ACHN (cell line): ENCODE results near the gene GOLGA6B.
A peak's percentile ranks its signal among the peaks of the same experiment; 100 is the strongest.
"Not testable (repeated sequence)": the region's sequence is repeated elsewhere in the genome, so short reads cannot be mapped to it uniquely, and the experiment has no call there.

Source experiments
- DNase-seq: peaks from one replicate; pipeline ENCODE4 v3.0.0-alpha.2; 2015
- in situ Hi-C: cut with HindIII; loops from 2 replicates; pipeline ENCODE4 v1.10.0; 2017; ENCODE audit warnings: low sequenced_read_pairs, low pct_ligation_motif_present, low pct_unique_long_range_greater_than_20kb

The GOLGA6B gene, protein sequence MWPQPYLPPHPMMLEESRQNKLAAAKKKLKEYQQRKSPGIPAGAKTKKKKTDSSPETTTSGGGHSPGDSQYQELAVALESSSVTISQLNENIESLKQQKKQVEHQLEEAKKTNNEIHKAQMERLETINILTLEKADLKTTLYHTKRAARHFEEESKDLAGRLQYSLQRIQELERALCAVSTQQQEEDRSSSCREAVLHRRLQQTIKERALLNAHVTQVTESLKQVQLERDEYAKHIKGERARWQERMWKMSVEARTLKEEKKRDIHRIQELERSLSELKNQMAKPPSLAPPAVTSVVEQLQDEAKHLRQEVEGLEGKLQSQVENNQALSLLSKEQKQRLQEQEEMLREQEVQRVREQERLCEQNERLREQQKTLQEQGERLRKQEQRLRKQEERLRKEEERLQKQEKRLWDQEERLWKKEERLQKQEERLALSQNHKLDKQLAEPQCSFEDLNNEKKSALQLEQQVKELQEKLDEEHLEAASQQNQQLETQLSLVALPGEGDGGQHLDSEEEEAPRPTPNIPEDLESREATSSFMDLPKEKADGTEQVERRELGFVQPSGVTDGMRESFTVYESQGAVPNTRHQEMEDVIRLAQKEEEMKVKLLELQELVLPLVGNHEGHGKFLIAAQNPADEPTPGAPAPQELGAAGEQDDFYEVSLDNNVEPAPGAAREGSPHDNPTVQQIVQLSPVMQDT

GRCh38 chr15:72654397-72654796, at the start of gene GOLGA6B:
GOLGA6B (plus strand) TSS chr15:72654697; CDS start chr15:72654738, 41 bp downstream.
- DNase-seq, in situ Hi-C loops: not testable (repeated sequence)

DNA sequence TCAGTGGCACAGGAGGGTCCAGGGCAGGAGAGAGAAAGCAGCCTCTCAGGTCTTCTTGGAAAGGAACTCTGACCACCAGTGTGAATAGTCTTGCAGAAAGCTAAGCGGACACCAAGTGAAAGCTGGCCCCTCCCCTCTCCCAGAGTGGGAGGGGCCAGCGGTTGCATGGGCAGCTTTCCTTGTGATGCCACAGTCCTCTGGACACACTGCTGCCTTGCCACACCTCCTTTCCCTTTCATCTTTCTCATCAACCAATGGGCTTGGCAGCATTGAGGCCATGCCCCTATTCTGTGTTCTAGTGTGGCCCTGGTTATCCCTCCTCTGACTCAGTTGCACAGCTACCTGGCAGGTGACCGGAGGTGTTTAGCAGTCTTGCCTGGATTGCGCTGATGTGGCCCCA, 49.7 kb upstream of the GOLGA6B start:
- DNase-seq = no peak
- in situ Hi-C loops = no loop called here

GRCh38 chr15:72608084-72608483, 46.4 kb upstream of the GOLGA6B start:
- in situ Hi-C loops, DNase-seq: not testable (repeated sequence)

GRCh38 chr15:72609862-72610261, 44.6 kb upstream of the GOLGA6B start:
- in situ Hi-C loops = no loop called here
- no peak for DNase-seq

GRCh38 chr15:72612324-72612723, 42.2 kb upstream of the GOLGA6B start:
- in situ Hi-C loops, DNase-seq: not testable (repeated sequence)

DNA sequence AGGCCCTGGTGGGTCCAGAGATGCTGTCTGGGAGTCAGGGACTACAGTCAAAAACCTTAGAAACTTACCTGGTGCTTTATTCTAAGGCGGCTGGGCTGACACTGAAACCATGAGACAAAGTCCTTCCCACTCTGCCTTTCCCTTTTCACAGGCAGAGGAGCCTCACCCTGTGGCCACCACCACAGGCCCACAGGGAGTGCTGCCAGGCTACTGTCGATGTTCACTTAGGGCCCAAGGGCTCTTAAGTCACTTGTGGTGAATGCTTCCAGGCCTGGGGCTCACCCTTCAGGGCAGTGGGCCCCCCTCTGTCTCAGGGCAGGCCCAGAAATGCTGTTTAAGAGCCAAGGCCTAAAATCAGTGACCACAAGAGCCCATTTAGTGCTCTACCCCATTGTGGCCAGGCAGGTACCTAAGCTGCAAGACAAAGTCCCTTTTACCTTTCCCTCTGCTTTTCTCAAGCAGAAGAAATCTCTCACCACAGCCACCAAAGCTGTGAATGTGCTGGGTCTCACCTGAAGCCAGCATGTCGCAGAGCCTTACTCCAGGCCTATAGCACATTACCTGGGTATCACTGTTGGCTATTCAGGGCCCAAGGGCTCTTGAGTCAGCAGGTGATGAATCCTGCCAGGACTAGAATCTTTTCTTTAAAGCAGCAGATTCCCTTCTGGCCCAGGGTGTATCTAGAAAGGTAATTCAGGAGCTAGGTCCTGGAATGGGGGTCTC, 39.5 kb upstream of the GOLGA6B start:
- DNase-seq = no peak
- in situ Hi-C loops = no loop called here

DNA sequence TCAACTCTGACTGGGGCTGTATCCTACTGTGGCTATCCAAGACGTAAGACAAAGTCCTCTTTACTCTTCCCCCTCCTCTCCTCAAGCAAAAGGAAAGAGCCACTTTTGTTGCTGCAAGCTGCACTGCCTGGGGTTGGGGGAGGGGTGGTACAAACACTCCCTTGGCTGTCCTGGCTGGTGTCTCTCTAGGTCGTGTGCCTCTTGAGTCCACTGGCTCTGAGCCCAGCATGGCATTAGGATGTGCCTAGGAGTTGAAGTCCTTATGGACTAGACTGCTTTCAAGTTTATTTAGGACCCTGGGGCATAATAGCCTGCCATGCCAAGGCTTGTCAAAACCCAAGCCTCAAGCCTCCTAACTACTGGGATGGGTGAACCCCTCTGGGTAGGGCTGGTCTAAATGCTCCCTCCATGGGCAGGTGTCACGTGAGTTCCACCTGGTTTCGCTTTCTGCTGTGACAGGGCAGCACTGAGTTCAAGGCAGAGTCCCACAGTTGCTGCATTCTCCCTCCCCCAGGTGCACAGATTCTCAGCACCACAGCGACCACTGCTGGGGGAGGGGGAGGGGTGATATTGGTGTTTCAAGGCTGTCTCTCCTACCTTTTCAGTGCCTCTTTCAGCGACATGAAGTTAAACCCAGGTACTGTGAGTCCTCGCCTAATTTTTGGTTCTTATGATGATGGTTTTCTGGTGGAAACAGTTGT, 38.8 kb upstream of the GOLGA6B start:
- in situ Hi-C loops, DNase-seq: not testable (repeated sequence)

DNA sequence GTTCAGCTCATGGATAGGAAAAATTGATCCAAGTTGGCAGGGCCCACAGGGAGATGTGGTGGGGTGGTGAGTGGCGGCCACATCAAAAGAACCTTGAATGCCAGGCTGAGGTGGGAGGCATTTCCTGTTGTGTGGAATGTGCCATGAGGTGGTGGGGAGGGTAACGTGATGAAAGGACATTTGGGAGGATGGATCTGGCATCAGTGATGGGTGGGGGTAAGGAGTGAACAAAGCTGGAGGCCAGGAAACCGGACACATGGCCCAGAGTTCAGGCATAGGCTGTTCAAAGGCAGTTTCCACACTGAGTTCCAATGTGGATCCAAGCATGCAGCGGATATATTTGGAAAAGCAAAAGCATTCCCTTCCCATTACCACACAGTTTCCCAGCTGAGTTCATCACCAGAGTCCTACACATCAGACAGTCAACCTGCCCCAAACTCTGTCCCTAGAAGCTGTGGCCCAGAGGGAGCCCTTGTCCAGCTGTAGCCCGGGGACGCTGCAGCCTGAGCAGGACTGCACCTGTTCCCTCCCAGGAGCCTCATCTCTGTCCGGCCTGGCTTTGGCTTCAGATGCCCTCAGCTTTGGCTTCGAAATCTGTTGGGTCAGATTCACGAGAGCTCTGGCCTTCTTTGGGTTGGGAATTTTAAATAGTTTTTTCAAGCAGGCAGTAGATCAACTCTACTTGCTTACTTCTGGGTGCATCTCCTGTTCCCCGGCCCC, 37.8 kb upstream of the GOLGA6B start:
- in situ Hi-C loops = no loop called here

DNA sequence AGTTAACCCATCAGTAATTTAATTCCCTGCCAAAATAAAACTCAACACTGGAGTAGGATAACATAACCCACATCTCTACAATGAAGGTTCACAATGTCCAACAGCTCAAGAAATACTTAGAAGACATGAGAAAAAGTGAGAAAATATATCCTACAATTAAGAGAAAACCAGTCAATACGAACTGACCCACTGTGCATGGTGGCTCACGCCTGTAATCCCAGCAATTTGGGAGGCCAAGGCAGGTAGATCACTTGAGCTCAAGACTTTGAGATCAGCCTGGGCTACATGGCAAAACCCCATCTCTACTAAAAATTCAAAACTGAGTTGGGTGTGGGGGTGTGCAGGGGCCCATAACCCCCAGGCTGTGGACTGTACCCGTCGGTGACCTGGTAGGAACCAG, 30.6 kb upstream of the GOLGA6B start:
- in situ Hi-C loops = not testable (repeated sequence)

More for the DNA sequence above, 37.8 kb upstream of the GOLGA6B start:
- no peak for DNase-seq

GRCh38 chr15:72626153-72626552, 28.3 kb upstream of the GOLGA6B start:
- in situ Hi-C loops, DNase-seq: not testable (repeated sequence)

More for the DNA sequence above, 30.6 kb upstream of the GOLGA6B start:
- DNase-seq = not testable (repeated sequence)

- in situ Hi-C loops = not testable (repeated sequence)
- DNase-seq = peak; percentile 8
Measured at GRCh38 chr15:72628249-72629067, 26.0 kb upstream of the GOLGA6B start.

DNA sequence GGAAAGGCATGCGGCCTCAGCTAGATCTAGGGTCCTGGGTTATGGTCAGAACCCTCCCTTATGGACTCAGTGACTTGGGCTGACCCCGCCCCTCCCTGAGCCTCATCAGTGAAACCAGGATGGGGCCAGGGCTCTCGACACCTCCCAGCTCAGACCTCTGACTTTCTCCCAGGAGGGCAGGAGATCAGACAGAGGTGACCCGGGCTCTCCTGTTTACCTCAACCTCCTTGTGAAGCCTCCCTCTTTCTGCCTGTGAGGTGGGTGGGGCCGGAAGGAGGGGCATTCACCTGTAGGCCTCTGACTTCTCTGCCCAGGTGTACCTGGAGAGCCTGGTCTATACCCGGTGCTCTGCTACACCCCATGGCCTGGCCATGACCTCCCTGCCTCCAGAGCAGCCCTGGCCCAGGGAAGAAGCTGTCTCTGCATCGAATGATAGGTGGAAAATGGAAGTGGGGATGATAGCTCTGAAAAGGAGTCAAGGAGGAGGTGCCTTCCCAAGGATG, 25.4 kb upstream of the GOLGA6B start:
- in situ Hi-C loops, DNase-seq: not testable (repeated sequence)

DNA sequence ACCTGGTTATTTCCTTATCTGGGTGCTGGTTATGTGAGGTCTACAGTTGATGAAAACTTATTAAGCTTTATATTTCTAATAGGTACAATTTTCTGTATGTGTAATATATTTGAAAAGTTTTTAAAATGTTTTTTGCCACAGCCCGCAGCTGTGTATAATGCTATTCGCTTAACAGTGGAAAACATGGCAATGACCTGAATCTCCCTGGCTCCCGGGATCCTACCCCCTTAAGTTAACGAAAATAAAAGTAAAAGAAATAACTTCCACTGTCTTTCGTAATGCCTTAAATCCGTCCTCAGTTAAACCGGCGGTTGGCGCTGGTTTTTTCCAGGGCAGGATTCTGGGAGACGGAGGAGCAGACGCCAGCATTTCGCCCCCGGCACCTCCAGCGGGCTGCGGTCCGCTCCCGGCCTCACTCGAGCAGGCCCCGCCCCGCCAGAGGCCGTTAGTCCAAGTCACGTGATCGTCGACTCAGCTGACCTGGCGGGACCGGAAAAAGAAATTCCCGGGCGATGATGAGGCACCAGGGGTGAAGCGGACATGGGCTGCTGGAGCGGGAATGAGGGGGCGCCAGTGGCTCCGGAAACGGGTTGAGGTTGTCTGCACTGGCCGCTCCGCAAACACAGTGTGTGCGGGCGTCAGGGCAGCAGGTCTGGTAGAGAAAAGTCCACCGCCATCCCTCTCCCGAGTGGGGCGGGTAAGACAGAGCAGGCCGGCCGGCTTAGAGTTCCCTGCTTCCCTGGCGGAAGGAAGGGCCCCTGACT, 17.8 kb upstream of the GOLGA6B start:
- in situ Hi-C loops = not testable (repeated sequence)
- DNase-seq = peak; percentile 77

DNA sequence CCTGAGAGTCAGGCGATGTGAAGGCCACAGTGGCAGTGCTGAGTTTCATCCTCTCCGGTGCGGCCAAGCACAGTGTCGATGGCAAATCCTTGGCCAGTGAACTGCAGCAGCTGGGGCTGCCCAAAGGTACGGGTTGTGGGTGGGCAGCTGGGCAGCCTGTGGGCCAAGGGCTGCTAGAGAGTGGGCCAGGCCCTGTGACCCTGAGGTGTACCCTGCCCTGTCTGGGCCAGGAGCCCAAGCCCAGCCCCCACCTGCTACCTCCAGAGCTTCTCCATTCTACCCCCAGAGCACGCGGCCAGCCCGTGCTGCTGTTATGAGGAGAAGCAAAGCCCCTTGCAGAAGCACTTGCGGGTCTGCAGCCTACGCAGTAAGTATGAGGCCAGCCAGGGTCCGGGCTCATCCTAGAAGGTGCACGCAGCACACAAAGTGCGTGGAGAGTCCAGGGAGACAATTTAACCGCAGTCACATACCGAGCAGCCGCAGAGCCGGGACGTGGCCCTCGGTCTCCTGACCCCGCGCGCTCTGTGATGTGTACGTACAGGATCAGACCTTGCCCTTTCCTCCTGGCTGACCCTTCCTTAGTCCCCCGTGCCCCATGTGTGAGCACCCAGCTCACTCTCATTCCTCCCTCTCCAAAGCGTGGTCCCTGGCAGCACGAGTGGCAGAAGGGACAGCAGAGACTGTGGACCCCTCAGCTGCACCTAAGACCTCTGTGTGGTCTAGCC, 14.6 kb upstream of the GOLGA6B start:
- DNase-seq, in situ Hi-C loops: not testable (repeated sequence)

DNA sequence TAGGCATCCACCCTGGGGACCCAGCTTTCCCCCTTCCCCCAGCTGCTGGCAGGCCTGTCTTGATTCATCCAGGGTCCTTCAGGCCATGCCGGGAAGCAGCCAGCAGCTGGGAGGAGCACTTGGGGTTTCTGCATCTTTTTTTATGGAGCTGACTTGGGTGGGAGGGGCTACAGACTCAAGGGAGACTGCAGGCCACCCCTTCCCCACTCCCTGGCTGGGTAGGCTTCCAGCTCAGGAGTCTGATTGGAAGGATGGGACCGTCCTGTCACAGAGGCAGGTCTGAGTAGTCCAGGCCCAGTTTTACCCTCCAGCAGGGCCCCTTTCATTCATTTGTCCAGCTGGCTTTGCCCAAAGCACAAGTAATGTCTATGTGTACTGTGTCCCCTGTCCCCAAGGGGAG, 12.2 kb upstream of the GOLGA6B start:
- in situ Hi-C loops, DNase-seq: not testable (repeated sequence)
